Transverse colon (tissue), 3 donors: Measurements from ENCODE around the gene QDPR.

Source experiments
- CTCF ChIP-seq, 5 experiments: fragments of 200-600 bp in 3 of 5; fragments of 450-650 bp in 2 of 5; sonication (generic) in 3 of 5; IDR thresholded peaks; 1 replicate in 2 of 5; 2 replicates in 3 of 5; pipeline ENCODE4 v1.5.1; 2016 to 2017; ENCODE audit warnings: antibody characterized with exemption in 5 of 5, inconsistent platforms in 3 of 5, mild to moderate bottlenecking in 2 of 5, moderate library complexity in 1 of 5
- EP300 ChIP-seq: sonication (generic); formaldehyde crosslinking; IDR thresholded peaks from one replicate; pipeline ENCODE4 v1.6.1; 2017; ENCODE audit warnings: antibody characterized with exemption, low read depth
- POLR2A ChIP-seq: fragments of 450-650 bp; IDR thresholded peaks from one replicate; pipeline ENCODE4 v1.6.1; 2016; ENCODE audit warnings: antibody characterized with exemption, mild to moderate bottlenecking, moderate library complexity

DNA sequence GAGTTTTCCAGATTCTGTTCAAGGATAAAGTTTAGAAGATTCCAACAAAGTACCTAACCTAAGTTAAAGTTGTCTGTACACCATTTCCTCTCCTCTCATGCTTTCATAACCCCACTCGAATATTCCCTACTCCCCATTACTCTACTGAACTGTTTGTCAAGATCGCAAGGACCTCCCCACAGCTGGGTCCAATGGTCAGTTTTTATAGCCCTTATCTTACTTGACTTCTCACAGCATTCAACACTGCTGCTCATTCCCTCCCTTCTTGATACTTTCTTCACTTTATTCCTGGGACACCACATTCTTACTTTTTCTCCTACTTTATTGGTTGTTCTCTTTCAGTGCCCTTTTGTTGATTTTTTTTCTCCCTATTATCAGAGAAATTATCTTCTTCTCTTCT lies 30.9 kb downstream of the QDPR start:
- TF ChIP-seq CTCF (IDR thresholded peaks at IDR 0.05) (no peak), POLR2A (no peak), EP300 (no peak)
